ENCODE data around the gene ATG16L2.
"Not testable (repeated sequence)": the region's sequence is repeated elsewhere in the genome, so short reads cannot be mapped to it uniquely, and the experiment has no call there.

ATG16L2 gene

DNA sequence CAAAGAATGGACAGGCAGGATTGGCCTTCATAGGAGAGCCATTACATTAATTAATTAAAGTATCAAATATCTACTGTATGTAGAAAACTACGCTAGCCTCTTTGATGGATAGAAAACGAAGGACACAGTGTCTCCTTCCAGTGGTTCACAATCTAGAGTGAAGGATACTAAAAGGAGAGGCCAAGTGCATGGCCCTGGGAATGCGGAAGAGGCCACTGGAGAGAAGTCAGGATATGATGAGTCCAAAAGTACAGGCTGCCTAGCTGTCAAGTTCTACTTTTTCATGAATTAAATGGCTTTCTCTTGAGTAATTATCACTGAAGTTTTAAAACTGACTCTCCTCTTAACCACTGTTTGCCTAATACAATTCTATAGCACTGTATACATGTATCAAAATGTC is 41.9 kb downstream of the ATG16L2 start:
- DNase-seq: no peak

DNA sequence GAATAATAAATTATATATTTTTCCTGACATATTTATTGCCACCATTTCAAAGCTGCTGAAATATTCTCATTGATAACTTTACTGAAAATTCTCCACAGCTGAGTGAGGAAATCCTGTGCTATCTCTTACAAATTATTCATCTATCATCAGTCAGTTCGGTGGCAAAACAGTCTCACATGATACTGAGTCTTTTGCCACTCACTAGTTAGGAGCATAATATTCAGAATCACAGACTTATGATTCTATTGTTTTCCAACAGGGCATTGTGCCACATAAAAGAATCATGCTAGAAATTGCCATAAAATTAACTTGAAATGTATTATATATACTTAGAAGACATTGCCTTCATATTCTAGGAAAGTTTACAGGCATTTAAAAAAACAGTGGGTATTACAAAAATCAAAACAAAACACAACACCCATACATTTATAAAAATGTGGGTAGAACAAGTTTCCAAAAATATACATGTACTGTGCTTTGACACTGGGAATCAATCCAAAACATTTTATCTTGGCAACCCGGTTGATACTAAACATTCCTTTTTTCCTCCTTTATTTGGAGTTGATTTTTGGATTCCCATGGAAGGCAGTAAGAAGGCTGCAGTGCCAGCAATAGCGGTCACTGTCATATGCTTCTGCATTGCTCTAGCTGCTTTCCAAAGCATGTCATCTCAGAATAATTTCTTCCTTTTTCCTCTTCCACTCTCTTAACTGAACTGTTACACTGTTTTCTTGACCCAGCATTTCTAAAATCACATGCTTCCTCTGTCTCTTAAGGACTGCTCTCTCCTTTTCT is 42.5 kb downstream of the ATG16L2 start:
- no peak for DNase-seq

DNA sequence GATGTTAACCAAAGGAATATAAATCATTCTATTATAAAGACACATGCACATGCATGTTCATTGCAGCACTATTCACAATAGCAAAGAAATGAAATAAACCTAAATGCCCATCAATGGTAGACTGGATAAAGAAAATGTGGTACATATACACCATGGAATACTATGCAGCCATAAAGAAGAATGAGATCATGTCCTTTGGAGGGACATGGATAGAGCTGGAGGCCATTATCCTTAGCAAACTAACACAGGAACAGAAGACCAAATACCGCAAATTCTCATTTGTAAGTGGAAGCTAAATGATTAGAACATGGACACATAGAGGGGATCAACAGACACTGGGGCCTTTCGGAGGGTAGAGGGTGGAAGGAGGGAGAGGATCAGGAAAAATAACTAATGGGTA is 44.1 kb downstream of the ATG16L2 start:
- not testable (repeated sequence) for DNase-seq

DNA sequence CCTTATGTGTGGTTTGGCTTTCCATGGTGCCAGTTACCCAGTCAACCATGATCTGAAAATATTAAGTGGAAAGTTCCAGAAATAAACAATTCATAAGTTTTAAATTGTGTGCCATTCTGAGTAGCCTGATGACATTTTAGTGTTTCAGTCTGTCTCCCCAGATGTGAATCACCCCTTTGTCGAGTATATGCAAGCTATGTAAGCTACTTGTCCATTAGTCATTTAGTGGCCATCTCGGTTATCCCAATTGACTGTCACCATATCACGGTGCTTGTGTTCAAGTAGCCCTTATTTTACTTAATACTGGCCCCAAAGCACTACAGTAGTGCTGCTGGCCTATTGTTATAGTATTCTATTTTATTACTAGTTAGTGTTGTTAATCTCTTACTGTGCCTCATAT is 44.9 kb downstream of the ATG16L2 start:
- no peak for DNase-seq

DNA sequence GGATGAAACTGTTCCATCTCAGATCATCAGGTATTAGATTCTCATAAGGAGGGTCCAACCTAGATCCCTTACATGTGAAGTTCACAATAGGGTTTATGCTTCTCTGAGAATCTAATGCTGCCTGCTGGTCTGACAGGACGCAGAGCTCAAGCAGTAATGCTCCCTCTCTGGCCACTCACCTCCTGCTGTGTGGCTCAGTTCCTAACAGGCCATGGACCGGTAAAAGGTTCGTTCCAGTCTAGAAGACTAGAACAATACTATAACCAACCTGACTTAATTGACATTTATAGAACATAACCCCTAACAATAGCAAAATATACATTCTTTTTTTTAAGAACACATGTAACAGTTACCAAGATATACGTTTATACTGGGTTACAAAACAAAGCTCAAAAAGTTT is 45.8 kb downstream of the ATG16L2 start:
- no peak for DNase-seq

DNA sequence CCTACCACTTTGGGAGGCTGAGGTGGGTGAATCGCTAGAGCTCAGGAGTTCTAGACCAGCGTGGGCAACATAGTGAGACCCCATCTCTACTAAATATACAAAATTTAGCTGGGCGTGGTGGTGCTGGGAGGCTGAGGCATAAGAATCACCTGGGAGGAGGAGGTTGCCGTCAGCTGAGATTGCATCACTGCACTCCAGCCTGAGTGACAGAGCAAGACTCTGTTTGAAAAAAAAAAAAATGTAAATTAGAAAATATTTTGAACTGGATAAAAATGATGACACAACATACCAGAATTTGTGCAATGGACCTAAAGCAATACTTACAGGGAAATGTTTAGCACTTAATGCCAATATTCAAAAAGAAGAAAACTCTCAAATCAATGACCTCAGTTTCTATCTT is 46.4 kb downstream of the ATG16L2 start:
- DNase-seq: no peak

DNA sequence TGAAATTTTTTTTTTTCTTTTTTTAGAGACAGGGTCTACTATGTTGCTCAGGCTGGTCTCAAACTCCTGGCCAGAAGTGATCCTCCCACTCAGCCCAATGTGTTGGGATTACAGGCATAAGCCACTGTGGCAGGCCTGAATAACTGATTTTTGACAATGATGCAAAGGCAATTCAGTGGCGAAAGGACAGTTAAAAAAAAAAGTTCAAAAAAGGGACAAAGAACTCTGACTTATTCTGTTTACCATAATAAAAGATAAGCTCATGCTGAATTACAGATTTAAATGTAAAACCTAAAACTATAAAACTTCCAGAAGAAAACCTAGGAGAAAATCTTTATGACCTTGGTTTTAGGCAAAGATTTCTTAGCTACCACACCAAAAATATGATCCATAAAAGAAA is 48.9 kb downstream of the ATG16L2 start:
- no peak for DNase-seq

DNA sequence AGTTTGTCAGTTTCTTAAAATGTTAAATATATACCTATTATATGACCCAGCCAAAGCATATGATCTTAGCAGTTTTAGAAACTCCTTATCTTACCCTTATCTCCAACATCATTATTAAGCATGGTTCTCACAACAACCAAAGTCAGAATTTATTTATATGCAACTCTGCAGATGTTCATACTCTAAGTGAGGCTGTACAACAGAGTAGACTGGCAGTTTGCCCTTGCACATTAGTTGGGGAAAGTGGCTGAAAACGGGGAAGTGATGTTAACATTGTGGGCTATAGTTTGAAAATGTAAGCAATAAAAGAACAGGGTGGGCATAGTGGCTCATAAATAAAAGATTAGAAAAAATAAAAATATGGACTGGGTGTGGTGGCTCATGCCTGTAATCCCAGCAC is 49.7 kb downstream of the ATG16L2 start:
- no peak for DNase-seq

DNA sequence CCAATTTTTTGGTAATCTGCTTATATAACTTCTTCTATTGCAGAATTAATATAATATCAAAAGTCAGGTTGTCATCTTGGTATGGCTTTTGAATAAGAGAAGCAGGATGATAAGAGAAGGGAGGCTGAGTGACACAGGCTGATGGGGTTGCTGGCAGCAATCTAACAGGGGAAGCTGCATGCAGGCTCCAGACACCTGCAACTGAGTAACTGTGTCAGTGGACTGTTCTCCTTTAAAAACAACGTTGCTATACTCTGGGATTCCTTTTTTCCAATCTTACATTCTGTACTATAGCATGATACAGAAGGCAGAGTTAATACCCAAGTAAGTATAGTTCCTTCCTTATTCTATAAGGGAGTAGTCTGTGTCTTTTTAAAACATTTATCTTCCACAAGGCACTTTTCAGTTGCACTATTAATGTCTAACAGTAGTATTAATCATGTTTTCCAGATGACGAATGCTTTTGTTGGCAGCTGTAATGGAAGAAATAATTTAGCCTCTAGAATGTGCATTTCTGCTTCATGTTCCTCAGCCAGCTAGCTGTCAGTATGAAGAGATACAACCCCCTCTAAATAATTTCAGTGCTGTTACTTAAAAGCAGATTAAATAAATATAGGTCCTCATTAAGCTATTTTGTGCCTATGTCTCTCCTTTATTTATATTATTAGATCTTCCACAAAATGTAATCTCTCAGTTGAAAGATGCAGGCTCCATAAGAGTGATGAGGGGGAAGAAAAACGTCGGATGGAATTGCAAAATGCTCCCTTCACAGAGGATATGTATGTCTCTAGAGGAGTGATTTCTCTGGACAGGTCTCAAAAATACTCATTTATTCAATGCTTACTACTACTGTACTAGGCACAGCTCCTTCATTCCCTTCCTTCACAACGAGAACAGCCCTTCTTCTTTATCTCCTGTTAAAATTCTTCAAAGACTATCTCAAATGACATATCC is 50.8 kb downstream of the ATG16L2 start:
- no peak for DNase-seq

DNA sequence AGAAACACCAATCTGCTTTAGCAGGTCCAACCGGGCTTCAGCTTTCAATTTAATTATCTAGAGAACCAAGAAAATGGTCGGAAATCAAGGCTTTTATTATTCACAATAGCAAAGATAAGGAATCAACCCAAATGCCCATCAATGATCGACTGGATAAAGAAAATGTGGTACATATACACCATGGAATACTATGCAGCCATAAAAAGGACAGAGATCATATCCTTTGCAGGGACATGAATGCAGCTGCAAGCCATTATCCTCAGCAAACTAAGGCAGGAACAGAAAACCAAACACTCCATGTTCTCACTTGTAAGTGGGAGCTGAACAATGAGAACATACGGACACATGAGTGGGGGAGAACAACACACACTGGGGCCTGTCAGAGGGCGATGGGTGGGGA is 53.8 kb downstream of the ATG16L2 start:
- no peak for DNase-seq

DNA sequence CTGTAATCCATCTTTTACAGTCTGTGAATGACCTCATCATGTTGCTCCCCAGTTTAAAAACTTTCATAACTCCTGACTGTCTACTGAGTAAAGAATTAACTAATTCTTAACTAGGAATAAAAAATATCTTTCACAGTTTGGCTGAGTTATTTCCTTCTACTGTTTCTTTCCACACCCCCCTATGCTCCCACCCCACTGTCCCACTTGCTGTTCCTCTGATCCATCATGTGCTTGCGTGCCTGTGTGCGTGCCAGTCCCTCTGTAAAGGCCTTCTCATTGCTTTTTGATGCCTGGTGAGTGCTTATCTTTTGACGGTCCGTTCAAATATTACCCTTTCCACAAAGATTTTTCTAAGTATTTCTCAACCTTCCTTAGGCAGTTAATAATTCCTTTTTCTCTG is 55.6 kb downstream of the ATG16L2 start:
- no peak for DNase-seq

DNA sequence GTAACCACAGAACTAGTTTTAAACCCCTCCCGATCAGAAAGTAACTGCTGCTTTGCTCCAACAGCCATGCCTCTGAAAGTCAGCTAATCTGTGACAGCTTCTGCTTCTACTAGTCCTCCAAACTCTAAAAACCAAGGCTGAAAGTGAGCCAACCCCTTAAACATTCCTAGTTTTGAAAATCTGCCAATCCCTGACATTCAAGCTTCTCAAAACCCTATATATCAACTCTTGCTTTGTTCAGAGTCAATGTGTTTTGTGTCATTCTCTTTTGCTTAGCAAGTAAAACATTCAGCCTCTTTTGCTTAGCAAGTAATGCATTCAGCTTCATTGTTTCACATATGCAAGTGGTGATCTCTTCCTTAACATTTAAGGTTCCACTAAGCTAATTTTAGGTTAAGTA is 56.9 kb downstream of the ATG16L2 start:
- no peak for DNase-seq

DNA sequence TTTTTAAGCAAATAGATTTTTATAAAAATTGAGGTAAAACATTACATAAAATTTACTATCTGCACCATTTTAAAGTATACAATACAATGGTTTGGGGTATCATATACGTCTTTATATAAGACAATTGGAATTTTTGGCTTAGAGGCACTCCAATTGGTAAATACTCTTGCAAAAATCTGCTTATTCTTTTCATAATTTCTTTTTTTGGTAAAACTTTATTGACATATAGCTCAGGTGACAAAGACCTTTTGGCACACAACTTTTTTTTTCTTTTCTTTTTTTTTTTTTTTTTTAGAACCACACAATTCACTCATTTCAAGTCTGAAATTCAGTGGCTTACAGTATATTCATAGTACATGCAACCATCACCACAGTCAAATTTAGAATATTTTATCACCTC is 57.8 kb downstream of the ATG16L2 start:
- DNase-seq: no peak

DNA sequence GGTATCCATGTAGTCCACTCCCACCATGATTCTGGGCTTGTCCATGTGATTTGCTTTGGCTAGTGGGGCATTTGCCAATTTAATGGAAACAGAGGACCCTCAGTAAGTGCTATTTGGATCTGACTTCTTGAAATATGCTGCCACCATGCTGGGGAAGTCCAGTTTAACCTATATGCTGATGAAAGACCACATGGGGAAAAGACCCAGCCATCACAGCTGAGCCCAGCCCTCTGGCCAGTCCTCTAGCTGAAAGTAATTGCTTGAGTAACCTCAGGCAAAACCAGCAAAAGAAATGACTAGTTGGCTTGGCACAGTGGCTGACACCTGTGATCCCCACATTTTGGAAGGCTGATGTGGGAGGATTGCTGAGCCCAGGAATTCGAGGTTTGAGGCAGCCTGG is 61.5 kb downstream of the ATG16L2 start:
- no peak for DNase-seq

DNA sequence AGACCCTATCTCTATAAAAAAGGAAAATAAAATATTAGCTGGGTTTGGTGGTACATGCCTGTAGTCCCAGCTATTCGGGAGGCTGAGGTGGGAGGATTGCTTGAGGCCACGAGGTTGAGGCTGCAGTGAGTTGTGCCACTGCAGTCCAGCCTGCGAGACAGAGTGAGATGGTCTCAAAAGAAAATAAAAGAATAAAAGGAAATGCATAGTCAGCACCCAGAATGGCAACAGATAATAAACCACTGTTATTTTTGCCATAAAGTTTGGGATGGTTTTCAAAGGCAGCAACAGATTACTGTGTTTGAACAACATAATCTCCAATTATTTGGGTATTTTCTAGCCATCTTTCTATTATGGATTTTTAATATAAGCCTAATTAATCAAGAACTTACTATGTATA is 61.9 kb downstream of the ATG16L2 start:
- no peak for DNase-seq

Data from CD4-positive, alpha-beta T cell treated with Interferon alpha-2 for 1 hour (primary cell).